GM12801 (cell line): Measurements from ENCODE around the gene DHRSX.

Experiments used
- TF ChIP-seq, protein P1 (sequence below): IDR thresholded peaks from one replicate; pipeline ENCODE4 v1.5.1; 2011; ENCODE audit warnings: control low read depth; ENCODE audit not compliant: insufficient read length; ENCODE audit errors: extremely low read depth

DHRSX gene

DNA sequence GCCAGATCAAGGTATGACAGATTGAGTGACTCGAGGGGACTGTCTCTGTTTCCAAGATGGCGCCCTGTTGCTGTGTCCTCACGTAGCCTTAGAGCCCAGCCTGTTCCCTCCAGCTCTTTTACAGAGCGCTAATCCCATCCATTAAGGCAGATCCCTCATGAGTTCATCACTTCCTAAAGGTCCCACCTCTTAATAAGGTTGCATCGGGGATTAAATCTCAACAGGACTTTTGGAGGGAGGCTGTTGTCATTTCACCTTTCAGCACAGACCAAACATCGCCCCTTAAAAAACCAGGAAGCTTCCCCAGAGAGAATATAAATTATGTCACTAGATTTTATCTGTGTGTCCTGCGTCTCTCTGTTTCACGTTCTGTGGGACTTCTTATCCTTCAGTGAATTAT is 32.6 kb upstream of the DHRSX start:
- TF ChIP-seq, protein P1, sequence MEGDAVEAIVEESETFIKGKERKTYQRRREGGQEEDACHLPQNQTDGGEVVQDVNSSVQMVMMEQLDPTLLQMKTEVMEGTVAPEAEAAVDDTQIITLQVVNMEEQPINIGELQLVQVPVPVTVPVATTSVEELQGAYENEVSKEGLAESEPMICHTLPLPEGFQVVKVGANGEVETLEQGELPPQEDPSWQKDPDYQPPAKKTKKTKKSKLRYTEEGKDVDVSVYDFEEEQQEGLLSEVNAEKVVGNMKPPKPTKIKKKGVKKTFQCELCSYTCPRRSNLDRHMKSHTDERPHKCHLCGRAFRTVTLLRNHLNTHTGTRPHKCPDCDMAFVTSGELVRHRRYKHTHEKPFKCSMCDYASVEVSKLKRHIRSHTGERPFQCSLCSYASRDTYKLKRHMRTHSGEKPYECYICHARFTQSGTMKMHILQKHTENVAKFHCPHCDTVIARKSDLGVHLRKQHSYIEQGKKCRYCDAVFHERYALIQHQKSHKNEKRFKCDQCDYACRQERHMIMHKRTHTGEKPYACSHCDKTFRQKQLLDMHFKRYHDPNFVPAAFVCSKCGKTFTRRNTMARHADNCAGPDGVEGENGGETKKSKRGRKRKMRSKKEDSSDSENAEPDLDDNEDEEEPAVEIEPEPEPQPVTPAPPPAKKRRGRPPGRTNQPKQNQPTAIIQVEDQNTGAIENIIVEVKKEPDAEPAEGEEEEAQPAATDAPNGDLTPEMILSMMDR = no peak

DNA sequence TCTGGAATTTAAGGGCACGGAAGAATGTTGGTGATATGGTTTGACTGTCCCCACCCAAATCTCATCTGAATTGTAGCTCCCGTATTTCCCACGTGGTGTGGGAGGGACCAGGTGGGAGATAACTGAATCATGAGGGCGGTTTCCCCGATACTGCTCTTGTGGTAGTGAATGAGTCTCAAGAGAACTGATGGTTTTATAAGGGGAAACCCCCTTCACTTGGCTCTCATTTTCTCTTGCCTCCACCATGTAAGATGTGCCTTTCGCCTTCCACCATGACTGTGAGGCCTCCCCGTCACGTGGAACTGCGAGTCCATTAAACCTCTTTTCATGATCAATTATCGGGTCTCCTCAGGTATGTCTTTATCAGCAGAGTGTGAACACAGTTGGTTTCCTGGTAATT is 25.6 kb upstream of the DHRSX start:
- TF ChIP-seq, protein P1 = no peak

DNA sequence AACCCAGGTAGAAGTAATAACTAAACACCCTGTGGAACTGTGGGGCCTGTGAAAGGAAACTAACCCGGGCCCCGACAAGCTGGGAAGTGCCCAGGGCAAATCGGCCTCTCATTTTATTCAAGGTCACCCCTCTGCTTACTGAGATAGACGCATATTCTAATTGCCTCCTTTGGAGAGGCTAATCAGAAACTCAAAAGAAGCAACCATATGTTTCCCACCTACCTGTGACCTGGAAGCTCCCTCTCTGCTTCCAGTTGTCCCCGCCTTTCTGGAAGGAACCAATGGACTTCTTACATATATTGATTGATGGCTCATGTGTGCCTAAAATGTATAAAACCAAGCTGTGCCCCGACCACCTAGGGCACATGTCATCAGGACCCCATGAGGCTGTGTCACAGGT is 23.1 kb upstream of the DHRSX start:
- TF ChIP-seq, protein P1 = no peak

DNA sequence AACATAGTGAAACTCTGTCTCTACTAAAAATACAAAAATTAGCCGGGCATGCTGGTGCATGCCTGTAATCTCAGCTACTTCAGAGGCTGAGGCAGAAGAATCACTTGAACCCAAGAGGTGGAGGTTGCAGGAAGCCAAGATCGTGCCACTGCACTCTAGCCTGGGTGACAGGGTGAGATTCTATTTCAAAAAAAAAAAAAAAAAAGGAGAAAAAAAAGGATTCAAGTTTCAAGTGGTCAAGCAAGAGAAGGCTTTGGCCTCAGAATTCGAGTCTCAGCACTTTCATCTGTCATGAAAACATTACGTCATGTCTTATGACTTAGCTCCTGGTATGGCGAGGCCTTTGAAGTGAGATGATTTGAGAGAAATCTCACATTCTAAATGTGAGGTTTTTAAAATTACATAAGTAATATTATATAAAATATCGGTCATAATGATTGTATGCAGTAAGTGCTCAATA is 21.2 kb upstream of the DHRSX start:
- TF ChIP-seq, protein P1 = no peak

DNA sequence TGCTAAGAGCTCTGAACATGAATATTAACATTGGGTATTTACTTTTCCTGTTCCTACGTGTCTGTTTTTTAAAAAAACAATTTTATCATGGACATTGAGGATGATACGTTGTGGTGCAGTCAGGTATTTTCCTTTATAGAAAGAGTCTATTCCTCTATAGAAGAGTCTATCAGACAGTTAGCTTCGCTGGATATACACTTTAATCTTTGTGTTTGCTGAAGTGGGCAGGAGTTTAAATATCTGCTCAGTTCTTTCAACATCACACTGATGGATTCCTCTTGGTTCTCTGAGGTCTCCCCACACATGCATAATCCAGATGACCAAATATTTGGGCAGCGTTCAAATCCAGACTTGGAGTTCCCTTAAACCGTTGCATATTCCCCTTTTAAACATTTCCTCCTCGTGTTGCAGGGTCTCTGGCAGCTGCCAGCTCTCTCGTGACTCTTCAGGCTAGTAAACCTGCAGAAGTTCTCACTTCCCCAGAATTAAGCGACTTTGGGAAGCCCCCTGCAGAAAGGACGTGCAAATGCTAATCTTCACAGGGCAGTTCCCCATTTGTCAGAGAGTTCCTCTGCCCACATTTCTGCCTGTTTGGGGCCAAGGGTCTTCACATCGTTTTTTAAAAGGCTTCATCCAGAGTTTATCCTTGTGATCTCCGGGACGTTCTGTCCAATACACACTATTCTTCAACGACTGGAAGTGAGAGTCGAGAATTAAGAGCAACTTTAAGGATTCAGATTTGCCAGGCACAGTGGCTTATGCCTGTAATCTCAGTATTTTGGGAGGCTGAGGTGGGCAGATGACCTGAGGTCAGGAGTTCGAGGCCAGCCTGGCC is 20.5 kb upstream of the DHRSX start:
- TF ChIP-seq, protein P1 = no peak

DNA sequence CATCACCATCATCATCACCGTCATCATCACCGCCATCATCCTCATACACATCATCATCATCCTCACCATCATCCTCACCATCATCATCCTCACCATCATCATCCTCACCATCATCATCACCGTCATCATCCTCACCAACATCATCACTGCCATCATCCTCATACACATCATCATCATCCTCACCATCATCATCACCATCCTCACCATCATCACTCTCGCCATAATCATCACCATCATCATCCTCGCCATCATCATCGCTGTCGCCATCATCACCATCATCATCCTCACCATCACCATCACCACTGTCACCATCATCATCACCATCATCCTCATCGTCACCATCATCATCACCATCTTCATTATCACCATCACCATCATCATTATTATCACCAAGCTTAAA is 19.8 kb upstream of the DHRSX start:
- TF ChIP-seq, protein P1 = no peak

DNA sequence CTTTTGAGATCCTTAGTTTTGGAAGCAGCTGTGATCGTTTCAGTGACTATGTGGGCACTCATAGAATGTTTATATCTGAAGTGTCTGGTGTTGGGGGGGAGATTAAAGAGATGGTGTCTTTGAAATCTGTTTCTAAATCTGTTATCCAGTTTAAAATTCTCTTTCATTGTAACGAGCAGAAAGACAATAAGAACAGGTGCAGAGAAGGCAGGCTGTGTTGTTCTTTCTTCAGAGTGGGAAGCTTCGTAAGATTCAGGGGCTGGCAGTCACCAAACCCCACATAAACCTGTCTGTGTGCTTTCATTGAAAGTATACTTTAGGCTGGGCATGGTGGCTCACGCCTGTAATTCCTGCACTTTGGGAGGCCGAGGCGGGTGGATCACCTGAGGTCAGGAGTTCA is 16.3 kb upstream of the DHRSX start:
- TF ChIP-seq, protein P1 = no peak

DNA sequence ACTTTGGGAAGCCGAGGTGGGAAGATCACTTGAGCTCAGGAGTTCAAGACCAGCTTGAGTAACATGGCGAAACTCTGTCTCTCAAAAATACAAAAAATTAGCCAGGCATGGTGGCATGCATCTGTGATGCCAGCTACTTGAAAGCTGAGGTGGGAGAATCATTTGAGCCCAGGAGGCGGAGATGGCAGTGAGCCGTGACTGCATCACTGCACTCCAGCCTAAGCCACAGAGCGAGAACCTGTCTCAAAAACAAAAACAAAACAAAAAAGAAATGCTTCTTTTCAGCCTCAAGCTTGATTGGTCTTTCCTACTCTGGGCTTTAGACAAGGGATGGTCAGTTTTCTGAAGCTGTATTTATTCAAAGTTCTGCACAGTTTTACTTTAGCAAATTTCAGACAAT is 15.8 kb upstream of the DHRSX start:
- TF ChIP-seq, protein P1 = no peak
